Islet precursor cell (in vitro differentiated cells): ENCODE data around the gene ADA.

Experiments used
- DNase-seq: peaks from one replicate; pipeline ENCODE4 v3.0.0-alpha.2; 2018

ADA gene

GRCh38 chr20:44621939-44622338 is 29.6 kb downstream of the ADA start:
- no peak for DNase-seq

DNA sequence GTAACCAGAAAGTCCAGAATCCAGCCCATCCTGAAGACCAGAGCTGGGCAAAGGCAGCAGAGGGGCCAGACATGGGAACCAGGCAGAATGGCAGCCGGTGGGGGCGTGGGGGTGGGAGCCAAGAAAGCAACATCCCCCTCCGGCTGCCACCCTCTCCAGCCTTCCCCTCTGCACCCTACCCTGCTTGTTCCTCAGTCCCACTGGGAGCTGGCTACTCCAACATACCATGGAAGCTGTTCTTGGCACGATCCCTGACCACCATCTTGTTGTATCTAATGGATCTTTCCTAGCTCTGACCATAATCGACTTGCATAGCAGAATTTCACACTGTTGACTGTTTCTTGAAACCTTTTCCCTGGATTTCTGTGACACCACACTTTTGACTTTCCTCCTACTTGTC is 30.2 kb downstream of the ADA start:
- no peak for DNase-seq

DNA sequence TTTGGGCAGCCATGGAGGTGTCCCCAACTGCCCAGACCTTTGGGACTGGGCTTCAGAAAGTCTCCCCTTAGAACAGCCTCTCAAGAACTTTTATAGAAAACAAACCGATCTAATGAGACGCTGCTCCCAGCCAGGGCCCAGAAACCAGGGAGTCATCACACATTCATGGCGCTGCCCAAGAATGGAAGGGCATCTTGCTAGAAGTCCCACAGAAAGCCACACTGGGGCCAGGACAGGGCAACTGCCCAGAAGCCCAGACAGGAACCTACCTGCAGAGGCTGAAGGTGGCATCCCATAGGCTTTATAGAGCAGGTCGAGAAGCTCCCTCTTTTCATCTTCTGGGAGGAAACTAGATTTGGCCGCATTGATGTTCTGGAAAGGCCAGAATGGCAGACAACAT is 31.5 kb downstream of the ADA start:
- DNase-seq, result no peak

DNA sequence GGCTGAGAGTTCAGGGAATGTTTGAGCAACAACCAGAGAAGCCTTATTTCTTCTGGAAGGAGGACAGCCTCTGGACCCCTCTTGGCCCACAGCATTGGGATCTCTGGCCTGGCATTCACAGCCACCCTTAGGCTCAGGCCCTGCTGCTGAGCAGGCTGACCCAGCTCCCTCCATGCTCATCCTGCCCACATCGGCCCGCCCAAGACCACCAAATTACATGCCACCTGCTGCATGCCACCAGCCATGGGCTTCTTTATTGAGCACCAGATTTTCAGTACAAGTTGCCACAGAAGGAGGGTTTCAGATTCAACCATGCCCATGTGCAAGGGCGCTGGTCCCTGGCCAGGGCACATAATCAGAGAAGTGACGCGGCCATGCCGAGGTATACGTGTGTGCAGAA is 32.2 kb downstream of the ADA start:
- no peak for DNase-seq

- no peak for DNase-seq
These were observed 33.2 kb downstream of the ADA start for GRCh38 chr20:44618318-44618731.

GRCh38 chr20:44616604-44616964 is 34.9 kb downstream of the ADA start:
- DNase-seq, result no peak

- DNase-seq, result no peak
These were observed 35.5 kb downstream of the ADA start for GRCh38 chr20:44615876-44616603.

DNA sequence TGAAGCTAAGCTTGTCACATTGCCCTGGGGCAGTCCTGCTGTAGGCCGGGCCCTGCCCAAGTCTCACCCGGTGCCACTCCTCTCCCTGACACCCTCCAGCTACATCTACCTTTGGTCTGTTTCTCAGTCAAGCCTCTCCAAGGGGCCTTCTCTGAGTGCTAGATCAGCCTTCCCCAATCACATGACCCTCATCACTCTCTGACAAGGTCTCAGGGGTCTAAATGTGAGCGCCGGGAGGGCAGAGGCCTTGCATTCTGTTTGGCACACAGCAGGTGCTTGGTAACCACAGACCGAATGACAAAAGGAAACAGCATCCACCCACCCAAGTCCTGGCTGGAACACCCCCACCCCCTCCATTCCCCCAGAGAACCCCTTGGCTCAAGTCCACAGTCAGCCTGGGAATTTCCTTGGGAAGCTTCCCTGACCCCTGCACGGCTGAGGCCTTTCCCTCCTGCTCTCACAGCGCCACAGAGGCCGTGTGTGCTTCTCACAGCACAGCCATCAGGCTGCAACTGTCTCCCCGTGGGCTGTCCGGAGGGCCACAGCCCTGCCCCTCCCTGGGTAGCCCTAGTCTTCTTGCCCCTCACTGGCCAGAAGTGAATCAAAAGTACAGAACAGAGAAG is 36.2 kb downstream of the ADA start:
- DNase-seq, result peak; percentile 43

GRCh38 chr20:44614525-44614924 is 37.0 kb downstream of the ADA start:
- DNase-seq, result no peak

DNA sequence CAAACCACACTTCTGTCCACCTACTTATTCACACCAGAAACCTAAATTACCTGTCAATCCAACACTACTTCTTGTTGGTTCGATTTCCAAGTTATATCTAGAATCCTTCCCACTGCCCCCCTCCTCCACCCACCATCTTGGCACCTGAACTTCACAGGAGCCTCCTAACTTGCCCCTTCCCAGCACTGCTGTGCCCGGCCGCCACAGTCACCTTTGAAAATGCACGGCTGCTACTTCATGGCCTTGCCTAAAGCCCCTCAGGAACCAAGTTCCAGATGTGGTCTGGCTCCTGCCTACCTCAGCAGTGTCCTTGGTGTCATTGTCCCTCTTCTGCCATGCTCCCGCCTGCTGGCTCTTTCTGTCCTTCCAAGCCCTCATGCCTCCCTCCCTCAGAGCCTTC is 37.9 kb downstream of the ADA start:
- DNase-seq, result no peak

DNA sequence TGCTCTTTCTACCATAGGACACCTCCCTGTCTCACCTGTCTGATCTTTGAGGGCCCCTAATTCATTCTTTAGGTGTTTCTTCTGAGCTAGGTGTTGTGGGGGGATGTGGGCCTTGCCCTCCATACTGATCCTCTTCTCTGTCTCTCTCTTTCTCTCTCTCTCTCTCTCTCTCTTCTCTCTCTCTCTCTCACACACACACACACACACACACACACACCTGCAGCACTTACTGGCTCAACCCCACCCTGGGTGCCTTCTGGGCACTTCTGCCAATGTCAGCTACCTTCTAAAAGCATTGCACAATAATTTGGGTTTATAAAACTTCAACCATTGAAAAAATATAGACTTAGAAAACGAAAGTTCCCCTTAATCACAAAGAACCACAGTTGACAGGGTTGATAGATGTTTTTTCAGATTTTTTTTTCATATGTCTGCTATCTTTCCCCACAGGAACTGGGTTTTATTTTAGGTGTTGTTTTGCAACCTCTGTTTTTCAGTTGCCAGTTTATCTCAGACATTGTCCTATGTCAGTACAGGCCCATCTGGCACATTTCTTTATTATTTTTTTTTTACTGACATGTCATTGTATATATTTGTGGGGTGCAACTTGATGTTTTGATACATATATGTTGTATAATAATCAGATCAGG is 41.1 kb downstream of the ADA start:
- no peak for DNase-seq

GRCh38 chr20:44609516-44610312 is 41.8 kb downstream of the ADA start:
- DNase-seq, result peak; percentile 94

DNA sequence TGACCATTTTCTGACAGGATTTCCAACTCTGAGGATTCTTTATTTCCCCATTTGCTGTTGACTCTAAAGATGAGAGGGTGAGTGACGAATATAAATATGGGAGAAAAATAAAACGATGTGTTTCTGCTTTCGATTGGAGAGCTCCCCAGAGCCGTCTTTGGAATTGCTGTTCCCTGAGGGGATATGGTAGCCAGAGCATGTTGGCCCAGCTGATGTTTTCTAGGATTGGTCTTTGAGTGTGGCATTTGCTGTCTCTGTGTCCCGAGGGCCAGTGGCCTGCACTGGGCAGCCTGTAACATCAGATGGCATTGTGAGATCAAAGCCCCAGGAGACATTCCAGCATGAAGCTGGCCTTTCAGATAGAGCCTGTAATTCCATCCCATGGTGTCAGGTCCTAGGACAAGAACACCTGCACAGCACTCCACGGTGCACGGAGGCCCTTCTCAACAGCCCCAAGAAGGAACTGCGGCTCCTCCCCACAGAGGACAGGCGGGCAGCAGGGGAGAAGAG is 42.4 kb downstream of the ADA start:
- DNase-seq, result peak; percentile 62

DNA sequence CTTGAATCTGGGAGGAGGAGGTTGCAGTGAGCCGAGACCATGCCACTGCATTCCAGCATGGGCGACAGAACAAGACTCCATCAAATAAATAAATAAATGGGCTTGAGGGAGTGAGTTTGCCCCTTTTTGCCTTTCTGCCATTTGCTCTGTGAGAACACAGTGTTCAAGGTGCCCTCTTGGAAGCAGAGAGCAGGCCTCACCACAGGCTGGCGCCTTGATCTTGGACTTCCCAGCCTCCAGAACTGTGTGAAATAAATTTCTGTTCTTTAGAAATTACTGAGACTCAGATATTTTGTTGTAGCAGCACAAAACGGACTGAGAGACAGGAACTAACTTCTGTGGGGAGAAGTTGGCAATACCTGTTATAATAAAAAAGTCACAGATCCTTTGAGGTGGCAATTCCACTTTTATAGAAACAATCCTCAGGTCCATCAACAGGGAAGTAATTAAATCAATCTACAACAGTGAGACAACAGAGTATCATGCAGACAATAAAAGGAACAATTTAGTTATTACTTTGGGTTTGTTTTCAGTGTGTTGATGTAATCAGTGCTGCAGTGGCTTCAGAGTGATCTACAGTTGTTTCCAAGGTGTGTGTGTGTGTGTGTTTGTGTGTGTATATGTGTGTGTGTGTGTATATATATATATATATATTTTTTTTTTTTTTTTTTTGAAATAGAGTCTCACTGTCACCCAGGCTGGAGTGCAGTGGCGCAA is 44.6 kb downstream of the ADA start:
- no peak for DNase-seq

GRCh38 chr20:44603327-44603726 is 48.2 kb downstream of the ADA start:
- DNase-seq, result no peak

DNA sequence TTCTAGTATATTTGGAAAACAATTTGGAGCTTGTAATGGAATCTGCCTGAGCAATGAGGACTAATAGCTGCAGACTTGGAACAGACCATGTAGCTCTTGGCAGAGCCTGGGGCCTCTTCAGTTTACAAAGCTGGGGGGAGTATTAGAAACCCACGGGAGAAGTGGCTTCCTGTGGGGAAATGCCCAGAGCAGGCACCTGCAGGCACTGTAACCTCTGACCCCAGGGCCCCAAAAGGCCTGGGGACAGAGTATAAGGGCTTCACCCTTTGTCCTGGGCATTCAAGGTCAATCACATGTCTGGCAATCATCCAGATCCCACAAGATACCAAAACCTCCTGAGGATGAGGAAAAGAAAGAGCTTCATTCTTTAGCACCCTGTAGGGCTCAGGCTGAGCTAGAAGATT is 49.7 kb downstream of the ADA start:
- DNase-seq, result no peak

DNA sequence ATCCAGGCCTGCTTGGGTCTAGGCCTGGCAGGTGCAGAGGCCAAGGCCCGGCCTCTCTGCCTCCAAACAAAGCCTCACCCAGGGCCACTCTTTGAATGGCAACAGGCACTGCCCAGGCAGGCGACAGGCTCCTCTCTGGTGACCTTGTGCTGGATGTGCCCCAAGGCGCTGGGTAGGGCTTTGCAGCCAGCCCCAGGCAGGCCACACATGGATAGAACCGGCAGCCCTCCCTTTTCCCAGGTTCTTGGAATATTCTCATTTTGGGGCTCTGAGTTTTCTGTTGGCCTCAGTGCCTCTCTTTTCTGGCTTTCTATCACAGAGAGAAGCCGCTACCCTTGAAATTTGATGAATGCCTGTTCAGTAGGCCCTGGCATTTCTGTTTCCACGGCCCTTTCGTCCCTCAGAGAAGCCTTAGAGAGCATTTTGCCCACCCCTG is 50.2 kb downstream of the ADA start:
- no peak for DNase-seq

- no peak for DNase-seq
These were observed 50.7 kb downstream of the ADA start for GRCh38 chr20:44600758-44601201.

DNA sequence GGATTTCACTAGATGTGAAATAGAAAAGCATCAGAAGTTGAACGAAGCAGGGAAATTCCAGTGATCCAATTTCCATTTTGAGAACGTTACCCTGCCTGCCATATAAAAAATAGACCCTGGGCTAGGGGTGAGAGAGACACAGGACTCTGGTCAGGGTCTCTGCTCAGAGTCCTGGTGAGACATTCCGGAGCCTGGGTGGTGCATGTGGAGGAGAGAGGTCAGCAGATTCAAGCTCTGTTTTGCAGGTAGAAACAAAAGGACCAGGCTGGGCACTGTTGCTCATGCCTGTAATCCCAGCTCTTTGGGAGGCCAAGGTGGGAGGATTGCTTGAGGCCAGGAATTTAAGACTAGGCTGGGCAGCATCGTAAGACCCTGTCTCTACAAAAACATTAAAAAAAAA is 51.2 kb downstream of the ADA start:
- no peak for DNase-seq

DNA sequence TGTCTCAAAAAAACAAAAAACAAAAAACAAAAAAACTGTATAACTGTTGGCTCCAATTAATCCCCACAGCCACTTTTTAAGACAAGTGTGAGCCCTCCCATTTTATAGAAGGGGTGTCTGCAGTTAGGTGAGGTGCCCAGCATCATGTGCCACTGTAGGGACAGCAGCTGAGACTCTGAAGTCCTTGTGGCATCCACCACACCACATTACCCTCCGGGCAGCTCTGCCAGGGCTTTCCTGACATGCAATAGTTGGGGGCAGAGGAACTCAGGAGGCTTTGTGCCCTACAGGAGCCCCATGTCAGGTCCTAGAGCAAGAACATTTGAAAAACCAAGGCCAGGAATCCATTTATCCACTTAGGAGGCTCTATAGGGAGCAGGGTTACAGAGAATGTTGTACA is 51.8 kb downstream of the ADA start:
- no peak for DNase-seq

DNA sequence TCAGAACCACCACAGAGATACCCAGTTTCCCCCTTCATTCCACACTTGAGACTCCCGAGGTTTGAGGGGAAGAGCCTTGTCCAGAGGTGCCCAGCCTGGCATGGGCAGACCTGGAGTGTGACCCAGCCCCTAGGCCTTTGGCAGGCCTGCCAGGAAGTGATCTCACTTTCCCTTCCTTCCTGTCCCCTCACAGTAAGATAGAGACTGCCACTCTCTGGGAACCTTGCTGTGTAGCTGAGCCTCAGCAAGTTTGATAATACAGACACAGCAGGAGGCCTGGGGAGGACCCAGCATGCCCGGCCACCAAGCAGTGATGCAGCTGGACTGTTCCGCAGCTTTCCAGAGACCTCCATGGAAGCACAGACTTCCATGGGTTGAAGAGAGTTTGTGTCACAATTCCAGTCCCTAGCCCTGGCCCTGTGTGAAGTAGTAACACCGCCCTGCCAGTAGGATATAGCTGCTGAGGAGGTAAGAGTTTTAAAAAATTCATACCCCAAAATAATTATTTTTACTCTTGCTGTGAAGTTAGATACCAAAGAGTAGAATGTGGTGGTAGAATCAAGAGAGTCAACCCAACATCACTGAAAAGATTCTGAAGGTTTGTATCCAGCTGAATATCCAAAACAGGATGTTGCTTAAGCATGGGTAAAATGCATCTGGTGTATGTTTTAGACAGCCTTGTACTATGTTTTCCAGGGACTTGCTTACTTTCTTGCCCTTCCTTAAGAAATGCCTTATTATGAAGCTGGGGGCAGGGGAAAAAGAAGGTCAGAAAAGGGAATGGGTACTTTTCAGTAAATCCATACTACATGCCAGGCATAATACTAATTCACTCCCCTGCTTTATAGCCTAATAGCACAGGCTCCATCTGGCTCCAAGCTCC is 52.8 kb downstream of the ADA start:
- peak; percentile 51 for DNase-seq

GRCh38 chr20:44597930-44598329 is 53.6 kb downstream of the ADA start:
- no peak for DNase-seq
